ENCODE results near the gene PGC. TPM values are rescaled to one million over a fixed set of nuclear protein-coding genes. Genes with fewer than 3 reads are reported as not detected.

Gene PGC
- total RNA-seq = not detected

DNA sequence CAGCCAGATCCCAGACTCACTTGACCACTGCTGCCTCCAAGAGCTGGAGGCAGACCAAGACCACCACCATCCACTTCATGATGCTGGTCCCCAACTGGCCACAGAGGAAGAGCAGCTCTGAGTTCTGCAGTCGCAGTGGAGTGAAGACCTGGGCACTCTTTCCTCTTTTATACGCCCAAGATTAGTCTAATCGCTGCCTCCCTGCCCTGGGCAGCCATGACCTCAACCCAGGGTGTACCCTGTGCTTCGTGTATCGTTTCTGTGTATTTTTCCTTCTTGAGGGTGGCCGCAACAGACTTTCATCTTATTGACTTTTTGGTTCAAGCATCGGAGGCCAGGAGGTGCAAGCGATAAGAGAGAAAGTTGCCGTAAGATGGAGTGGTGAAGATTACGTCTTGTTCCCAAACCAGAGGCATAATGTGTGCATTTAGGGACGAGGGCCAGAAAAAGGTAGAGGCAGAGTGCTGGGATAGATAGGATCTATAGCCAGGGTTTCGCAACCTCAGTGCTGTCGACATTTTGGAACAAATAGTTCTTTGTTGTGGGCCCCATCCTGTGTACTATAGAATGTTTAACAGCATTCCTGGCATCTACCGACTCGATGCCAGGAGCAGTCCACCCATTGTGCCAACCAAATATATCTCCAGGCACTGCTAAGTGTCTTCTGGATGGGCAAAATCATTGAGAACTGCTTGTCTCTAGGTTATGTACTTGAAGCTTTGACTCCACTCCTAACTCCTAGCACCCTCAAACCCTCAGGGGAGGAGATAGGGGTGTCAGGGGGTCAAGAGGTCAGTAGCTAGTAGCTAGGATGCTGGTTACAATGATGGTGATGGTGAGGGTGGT is at the start of gene PGC:
PGC (minus strand) TSS at position 142 of the 846 bp plus-strand sequence; CDS start at position 79, 63 bp downstream.
- no peak for DNase-seq

GRCh38 chr6:41796474-41796873 is 49.3 kb upstream of the PGC start:
- no peak for DNase-seq

GRCh38 chr6:41791984-41792383 is 44.8 kb upstream of the PGC start:
- DNase-seq = no peak

- no peak for DNase-seq
Measured at GRCh38 chr6:41791305-41791704, 44.1 kb upstream of the PGC start.

DNA sequence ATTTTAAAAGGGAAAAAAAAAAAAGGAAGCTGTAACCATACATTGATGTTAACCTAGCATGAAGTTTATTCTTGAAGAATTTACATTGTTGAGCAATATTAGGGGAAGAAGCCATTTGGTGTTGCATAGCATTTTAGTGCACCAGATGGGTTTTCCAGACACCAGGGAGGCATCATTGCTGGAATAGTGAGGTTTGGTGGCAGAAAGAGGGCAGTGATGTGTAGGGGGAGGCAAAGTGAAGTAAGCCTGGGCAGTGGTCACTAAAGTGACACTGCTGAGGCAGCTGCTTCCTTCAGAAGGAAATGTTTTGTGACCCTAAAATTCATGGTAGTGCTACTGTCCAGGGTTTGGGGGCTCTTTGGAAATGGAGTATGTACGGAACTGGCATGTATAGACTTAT is 42.8 kb upstream of the PGC start:
- no peak for DNase-seq

GRCh38 chr6:41789390-41789724 is 42.2 kb upstream of the PGC start:
- DNase-seq = no peak

DNA sequence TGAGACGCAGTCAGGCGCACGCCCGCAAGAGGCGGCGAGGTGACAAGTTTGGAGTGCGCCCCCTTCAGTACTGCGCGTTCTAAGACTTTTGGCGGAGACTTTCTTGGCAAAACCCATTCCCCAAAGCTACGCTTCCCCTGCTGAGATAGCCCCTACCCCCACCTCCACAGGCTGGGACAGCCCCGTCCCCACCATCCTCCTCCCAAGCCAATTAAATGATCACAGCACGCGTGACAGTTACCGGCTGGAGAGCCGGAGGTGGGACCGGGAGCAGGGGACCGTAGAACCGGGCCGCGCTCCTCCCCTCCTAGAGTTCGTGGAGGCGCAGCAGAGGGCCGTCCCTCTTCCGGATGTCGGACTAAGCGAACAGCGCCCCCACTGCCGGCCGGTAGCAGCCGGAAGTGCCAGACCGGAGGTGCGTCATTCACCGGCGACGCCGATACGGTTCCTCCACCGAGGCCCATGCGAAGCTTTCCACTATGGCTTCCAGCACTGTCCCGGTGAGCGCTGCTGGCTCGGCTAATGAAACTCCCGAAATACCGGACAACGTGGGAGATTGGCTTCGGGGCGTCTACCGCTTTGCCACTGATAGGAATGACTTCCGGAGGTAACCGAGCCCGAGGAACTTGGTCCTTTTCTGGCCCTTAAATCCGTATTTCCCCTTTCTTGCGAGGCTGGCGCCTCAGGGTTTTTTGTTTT is 40.2 kb upstream of the PGC start, which contains the start of gene TOMM6:
TOMM6 (plus strand) TSS at position 476 of the 699 bp plus-strand sequence; CDS start at position 480, 4 bp downstream.
- DNase-seq = peak; percentile 95

DNA sequence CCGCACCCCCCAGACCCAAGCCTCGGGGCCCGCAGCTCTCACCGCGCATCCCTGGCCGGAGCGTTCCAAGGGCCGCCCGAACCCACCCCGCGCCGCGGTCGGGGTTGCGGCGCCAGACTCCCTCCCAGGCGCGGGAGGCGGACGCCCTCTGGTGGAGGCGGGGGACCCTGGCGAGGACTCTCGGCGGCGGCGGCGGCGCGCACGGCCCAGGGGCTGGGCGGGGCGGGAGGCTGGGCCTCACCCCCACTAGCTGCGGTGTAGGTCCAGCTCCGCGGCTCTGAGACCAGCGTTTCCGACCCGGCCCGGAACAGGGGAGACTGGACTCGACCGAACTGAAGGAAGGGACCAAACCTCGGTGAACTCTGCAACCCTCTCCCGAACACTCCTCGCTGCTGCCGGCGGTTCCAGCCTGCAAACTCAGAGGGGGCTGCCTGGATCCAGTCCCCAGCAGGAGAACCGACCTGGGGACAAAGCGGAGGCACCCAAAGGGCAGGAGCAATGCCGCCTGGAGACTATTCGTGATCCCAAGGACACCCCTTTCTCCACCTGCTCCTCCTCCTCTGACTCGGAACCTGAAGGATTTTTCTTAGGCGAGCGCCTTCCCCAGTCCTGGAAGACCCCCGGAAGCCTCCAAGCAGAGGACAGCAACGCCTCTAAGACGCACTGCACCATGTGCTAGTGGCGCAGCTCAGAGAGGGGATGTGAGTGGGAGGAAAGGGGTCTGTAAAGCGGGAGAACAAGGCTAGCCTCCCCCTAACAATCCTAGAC is 39.4 kb upstream of the PGC start:
- DNase-seq = peak; percentile 60

- no peak for DNase-seq
Measured at GRCh38 chr6:41785689-41786450, 38.7 kb upstream of the PGC start.

DNA sequence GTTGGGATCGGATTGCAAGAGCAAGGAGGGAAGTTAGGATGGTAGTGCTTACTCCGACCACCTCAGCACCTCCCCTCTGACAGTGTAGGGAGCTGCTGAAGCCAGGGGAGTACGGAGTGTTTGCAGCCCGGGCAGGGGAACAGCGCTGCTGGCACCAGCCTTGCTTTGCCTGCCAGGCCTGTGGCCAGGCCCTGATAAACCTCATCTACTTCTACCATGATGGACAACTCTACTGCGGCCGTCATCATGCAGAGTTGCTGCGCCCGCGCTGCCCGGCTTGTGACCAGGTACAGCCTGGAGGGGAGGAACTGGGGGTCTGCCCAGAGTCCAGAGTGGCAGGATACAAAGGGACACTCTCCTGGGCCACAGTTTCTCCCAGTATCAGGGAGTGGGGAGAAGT is 38.1 kb upstream of the PGC start:
- DNase-seq = no peak

- DNase-seq = no peak
Measured at GRCh38 chr6:41784581-41785171, 37.5 kb upstream of the PGC start.

DNA sequence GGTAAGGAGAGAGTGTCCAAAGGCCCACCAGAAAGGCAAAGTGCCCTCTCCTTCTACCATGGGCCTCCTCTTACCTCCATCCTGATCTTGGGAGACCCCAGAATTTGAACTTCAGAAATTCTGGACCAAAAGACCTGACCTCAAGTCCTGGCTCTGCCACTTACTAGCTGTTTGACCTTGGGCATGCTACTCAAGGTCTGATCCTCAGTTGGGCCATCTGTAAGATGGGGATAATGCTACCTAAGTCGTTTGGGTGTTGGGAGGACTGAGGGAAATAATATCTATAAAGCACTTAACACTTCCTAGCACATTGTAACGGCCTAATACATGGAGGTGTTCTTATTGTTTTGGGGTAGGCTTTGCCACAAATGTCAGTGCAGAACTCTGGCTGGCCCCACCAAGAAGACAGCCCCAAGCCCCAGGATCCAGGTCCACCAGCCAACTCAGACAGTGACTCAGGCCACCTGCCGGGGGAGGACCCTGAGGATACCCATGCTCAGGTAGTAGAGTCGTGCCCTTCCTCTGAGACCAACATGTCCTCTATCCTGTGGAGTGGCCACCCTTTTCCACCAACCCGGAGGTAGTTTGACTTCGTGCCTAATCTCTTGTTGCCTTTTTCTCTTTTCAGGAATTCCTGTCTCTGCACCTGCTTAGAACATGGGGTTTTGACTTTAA is 36.0 kb upstream of the PGC start:
- no peak for DNase-seq

DNA sequence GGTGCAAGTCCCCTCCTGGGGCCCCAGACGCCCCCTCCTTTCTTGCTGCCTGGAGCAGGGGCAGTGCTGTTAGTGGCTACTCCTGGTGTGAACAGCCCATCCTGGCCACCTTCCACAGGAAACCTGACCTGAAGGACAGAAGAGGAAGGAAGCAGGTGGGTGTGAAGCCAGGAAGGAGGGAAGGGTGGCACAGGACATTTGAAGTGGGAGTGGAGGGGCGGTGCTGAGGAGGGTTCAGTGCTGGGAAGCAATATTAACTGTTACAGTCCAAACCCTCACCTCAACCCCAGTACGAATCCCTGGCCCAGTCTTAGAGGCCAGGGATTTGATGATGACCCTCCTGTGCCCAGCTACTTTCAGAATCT is 34.2 kb upstream of the PGC start:
- no peak for DNase-seq

DNA sequence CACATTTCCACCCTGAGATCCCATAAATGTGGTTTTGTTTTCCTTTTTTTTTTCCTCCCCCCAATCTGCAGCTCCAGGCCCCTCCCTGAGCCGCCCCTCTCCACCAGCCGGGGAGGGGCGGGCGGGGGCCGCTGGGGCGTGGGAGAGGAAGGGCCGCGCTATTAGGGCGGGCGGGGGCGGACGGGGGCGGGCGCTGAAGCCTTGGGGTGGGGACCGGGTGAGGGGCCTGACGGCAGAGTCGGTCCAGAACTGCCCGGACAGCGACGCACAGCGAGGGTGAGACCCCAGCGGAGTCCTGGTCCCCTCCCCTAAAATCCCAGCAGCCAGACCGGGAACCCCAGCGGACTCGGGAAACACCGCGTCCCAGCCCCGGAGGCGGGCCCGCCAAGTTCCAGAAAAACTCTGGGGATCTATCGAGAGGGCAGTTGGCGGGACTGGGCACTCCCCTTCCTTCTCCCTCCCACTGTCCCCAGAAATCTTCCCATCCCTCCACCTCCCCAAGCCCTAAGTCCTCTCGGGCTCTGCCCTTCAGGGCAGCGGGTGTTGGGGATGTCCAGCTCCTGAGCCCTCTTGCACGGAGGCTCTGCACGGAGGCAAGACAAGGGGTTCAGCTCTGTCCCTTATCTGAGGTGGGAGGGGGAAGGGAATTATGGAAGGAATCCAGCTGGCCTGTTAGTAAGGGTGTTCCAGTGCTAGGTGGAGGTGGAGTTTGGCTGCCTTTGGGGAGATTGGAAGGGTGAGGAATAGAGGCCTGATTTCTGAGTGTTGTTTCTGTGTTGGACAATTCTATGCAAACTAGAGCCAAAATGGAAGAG is 33.6 kb upstream of the PGC start, which contains the start of gene PRICKLE4:
PRICKLE4 (plus strand) TSS at position 232 of the 815 bp plus-strand sequence. CDS start 2,692 bp downstream, outside the sequence.
- DNase-seq = no peak

- DNase-seq = peak; percentile 92
Measured at GRCh38 chr6:41779788-41780550, 32.8 kb upstream of the PGC start, which contains the start of gene FRS3. Gene FRS3 (minus strand): TSS chr6:41779900. CDS start chr6:41776987, 2,913 bp downstream.

DNA sequence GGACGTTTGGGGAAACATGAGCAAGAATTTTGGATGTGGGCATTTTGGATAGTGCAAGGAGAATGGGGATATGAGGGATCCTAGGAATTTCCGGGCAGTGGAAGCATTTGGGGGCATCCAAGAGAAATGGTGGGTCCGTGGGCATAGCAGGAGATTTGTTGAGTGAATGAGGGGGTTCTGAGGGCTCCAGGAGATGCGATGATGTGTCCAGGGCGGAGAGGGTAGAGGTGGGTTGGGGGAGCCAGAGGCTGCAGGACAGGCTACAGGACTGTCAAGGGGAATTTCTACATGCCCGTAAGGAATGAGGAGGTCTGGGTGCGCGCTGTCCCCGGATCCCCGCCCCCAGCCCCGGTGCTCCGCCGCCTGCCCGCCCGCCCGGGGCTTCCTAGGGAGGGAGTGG is 32.1 kb upstream of the PGC start:
- DNase-seq = no peak

DNA sequence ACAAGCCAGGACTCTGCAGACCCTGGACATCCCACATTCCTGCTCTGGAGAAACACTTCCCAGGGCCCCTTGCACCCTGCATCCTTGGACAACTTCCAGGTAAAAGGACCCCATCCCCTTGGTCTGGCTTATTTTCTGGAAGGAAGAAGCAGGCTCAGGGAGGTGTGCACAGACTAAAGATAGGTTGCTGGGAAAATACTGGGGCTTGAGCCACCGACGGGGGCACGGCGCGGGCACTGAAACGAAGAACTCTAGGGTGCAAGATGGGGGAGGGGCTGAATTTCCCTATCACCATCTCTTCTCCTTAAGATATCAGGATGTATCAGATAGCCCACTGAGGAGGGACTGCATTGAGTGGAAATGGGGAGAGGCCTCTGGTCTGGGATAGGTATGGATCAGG is 31.7 kb upstream of the PGC start:
- DNase-seq = no peak

GRCh38 chr6:41777551-41778285 is 30.5 kb upstream of the PGC start:
- DNase-seq = no peak
